Measurements from ENCODE around the gene SLC9C2.

The SLC9C2 gene

GRCh38 chr1:173509797-173510196 is 93.1 kb downstream of the SLC9C2 start:
- in situ Hi-C loops (cut with HindIII; ENCODE audit: low sequenced_read_pairs), result no loop called here
- H3K4me3 ChIP-seq (ENCODE audit: low read depth, low read length), result no peak overlapping the region
- no peak for DNase-seq (ENCODE audit: low read depth)
- no peak for TF ChIP-seq CTCF (IDR thresholded peaks at IDR 0.05; ENCODE audit: low read depth, low read length, missing control alignments)

GRCh38 chr1:173508541-173508940 is 94.3 kb downstream of the SLC9C2 start:
- in situ Hi-C loops (cut with HindIII; ENCODE audit: low sequenced_read_pairs), result no loop called here
- TF ChIP-seq CTCF (IDR thresholded peaks at IDR 0.05; ENCODE audit: low read depth, low read length, missing control alignments), result no peak
- no peak for DNase-seq (ENCODE audit: low read depth)
- no peak overlapping the region for H3K4me3 ChIP-seq (ENCODE audit: low read depth, low read length)

- H3K4me3 ChIP-seq (ENCODE audit: low read depth, low read length), result no peak overlapping the region
- no peak for DNase-seq (ENCODE audit: low read depth)
- TF ChIP-seq CTCF (IDR thresholded peaks at IDR 0.05; ENCODE audit: low read depth, low read length, missing control alignments), result no peak
- in situ Hi-C loops (cut with HindIII; ENCODE audit: low sequenced_read_pairs), result no loop called here
Observed at GRCh38 chr1:173507847-173508209, 95.0 kb downstream of the SLC9C2 start.

DNA sequence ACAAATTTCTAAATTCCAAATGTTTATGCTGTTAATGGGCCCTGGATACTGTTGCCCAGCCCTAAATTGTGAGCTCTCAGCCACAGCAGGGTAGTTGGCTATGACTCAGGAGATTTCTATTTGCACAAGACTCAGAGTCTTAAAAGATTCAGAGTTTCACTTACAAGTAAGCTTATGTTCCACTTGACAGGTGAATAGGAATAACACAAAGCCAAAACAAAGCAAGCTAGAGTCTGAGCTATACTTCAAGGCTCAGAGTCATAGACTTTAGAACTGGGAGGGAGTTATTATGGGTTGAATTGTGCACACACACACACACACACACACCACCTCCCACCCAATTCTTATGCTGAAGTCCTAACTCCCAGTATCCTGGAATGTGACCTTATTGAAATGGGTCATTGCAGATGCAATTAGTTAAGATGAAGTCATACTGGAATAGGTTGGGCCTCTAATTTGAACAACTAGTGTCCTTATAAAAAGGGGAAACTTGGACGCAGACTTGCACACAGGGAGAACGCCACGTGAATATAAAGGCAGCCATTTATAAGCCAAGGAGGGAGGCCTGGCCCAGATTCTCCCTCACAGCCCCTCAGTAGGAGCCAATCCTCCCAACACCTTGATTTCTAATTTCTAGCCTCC is 95.5 kb downstream of the SLC9C2 start:
- in situ Hi-C loops (cut with HindIII; ENCODE audit: low sequenced_read_pairs), result no loop called here
- no peak for TF ChIP-seq CTCF (IDR thresholded peaks at IDR 0.05; ENCODE audit: low read depth, low read length, missing control alignments)
- DNase-seq (ENCODE audit: low read depth), result peak; percentile 83
- H3K4me3 ChIP-seq (ENCODE audit: low read depth, low read length), result no peak overlapping the region

DNA sequence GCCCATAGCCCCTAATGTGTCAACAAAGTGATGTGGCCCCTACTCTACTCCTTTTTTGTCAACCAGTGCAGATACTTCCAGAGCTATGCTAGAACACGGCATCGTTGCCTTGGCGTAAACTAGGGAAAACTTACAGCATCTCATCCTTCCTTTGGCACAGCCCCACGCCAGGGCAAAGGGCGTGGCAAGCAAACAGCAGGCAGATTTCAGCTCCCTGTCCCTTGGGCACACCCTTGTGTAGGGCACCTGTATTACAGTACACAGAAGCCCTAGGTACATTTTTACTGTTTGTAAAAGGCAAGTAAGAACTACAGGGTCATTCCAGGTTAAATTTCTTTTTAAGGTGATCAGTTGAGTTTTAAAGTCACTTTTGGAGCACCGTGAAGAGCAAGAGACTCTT is 96.4 kb downstream of the SLC9C2 start:
- H3K4me3 ChIP-seq (ENCODE audit: low read depth, low read length), result no peak overlapping the region
- in situ Hi-C loops (cut with HindIII; ENCODE audit: low sequenced_read_pairs), result no loop called here
- no peak for DNase-seq (ENCODE audit: low read depth)
- TF ChIP-seq CTCF (IDR thresholded peaks at IDR 0.05; ENCODE audit: low read depth, low read length, missing control alignments), result peak; percentile 4

DNA sequence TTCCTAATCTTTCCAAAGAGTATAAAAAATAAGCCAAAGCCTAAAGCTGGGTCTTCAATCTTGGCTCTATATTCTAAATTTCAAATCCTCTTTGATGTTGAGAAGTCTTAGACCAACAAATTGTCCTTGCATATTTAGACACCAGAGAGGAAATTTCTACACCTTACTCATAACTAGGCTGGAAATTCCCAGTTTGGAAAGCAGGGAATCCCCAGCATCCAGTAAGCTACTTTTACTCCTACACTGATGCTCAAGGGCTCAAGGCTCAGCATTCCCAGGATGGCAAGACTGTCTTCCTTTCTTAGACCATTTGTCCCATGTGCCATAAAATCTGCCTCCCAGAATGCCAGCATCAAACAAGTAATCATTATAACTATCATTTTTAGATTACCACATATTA is 97.5 kb downstream of the SLC9C2 start:
- no peak for TF ChIP-seq CTCF (IDR thresholded peaks at IDR 0.05; ENCODE audit: low read depth, low read length, missing control alignments)
- DNase-seq (ENCODE audit: low read depth), result no peak
- in situ Hi-C loops (cut with HindIII; ENCODE audit: low sequenced_read_pairs), result no loop called here
- H3K4me3 ChIP-seq (ENCODE audit: low read depth, low read length), result no peak overlapping the region

Data from astrocyte of the cerebellum (primary cell).